HG03095 (cell line): ENCODE measurements around the gene ITGBL1.

Experiments
- ATAC-seq: cut with Tn5 transposase; IDR thresholded peaks from one replicate; pipeline ENCODE4 v1.9.1; 2021; ENCODE audit warnings: moderate library complexity; ENCODE audit not compliant: unreplicated experiment

The ITGBL1 gene

DNA sequence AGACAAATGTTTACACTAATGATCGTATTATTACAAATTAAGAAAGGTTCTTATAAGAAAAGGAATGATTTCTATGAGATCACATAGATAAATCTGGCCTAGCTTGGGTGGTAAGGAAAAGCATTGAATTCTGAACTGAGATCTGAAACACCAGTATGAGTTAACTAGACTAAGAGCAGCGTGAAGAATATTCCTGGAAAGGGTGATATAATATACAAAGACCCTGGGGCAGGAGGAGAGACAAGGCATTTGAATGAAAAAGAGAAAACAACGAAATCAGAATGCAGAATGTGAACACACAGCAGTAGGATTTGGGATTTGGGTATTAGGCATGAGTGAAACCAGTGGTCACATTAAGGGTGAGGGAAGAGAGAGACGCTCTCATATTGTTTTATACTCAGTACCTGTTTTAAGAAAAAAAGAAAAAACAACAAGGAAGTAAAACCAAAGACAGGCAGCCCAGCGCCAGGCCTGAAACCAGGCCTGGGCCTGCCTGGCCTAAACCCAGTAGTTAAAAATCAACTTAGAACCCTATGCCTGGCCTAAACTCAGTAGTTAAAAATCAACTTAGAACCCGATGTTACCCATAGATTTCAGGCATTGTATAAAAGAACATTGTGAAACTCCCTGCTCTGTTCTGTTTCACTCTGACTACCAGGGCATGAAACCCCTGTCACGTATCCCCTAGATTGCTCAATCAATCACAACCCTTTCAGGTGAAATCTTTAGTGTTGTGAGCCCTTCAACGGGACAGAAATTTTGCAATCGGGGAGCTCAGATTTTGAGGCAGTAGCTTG lies 287.1 kb downstream of the ITGBL1 start:
- ATAC-seq = peak; percentile 85

- no peak for ATAC-seq
Measured at GRCh38 chr13:101746513-101746912, 294.0 kb downstream of the ITGBL1 start.

DNA sequence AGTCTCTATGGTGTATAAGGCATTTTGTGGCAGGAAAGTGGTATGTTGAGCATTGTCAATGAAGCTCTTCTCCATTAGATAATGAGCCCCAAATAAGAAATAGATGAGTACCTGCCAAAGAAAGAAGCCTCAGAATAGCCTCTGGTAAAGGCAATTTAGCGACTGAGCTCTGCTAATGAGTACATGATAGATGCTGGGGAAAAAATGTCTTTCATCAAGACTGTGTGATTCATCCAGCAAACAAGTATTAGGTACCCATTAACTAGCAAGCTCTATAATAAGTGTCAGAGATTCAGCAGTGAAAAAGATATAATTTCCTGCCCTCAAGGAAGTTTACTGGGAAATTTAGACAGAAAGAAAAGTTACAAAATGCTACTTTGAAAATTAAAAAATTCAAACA lies 294.6 kb downstream of the ITGBL1 start:
- ATAC-seq = no peak

DNA sequence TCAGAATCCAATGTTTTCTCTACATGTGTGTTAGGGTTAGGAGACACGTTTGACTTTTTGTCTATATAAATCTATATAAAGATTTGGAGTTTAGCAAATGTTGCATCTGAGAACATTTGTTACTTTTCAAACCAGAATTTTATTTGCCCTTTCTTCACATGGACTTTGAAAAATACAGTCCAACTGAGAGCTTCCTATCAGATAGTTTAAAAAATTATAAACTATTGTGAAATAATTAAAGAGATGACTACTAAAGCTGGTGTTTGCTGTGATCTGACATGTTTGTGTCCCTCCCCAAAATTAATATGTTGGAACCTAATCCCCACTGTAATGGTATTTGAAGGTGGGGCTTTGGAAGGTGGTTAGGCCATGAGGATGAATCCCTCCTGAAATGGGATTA lies 297.1 kb downstream of the ITGBL1 start:
- no peak for ATAC-seq

DNA sequence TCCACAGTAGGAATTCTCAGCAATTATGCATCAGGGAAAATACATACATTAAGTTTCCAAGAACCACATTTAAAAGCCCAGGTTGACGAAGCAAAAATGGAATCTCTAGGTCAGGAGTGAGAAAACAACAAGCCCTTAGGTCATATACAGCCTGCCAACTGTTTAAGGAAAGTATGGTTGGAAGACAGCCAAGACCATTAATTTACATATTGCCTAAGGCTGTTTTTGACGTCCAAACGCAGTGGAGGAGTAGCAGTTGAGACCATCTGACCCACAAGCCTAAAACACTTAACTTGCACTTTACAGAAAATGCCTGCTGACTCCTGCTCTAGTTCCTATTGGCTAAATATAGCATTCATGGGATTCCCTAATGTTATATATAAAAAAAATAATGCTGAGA lies 299.0 kb downstream of the ITGBL1 start:
- ATAC-seq = peak; percentile 54

DNA sequence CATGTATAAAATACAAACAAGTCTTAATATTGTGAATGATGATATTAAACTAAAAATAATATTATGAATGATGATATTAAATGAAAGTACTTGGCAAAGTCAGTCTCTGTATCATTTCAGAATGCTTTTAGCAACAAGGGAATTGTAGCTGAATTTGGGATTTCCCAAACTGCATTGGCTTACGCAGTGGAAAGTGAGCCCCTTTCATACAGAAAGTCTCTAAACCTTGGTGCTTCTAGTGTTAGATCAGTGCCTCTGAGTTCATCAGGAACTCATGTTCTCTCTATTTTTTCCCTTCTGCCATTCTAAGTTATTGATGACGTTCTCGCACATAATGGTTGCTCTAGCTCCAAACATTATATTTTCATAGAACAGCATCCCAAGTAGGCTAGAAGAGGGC lies 300.0 kb downstream of the ITGBL1 start:
- no peak for ATAC-seq

DNA sequence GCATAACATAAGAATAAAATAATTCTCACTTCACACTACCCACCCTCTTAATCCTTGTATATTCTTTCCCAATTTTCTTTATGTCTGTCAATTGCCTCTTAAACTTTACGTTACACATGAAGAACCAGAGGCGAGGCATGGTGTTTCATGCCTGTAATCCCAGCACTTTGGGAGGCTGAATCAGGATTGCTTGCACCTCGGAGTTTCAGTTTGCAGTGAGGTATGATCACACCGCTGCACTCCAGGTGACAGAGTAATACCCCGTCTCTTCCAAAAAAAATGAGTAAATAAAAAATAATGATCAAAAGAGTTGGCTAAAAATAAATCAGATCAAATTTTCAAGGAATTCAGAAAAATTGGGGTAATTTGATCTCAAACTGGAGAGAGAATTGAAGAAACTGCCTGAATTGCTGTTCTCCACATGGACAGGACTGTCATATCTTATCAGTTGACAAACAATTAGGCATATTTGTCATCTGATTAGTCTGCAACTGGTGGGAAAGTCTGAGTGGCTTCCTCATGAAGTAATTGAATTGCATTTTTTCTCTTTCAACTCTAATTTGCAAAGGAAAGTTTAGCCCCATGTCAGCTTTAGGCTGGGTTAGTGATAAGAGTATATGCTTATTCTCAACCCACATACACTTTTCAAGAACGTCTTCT lies 302.9 kb downstream of the ITGBL1 start:
- no peak for ATAC-seq

GRCh38 chr13:101757446-101758039 lies 305.1 kb downstream of the ITGBL1 start:
- no peak for ATAC-seq

GRCh38 chr13:101763191-101763590 lies 310.7 kb downstream of the ITGBL1 start:
- ATAC-seq = no peak
